Endothelial cell of umbilical vein (primary cell): Measurements from ENCODE around the gene MAML2. TPM values are rescaled to one million over a fixed set of nuclear protein-coding genes. Genes with fewer than 3 reads are reported as not detected.

Experiments
- BruUV-seq: library from RNA; stranded (reverse); fragments of 400-500 nt; replicated peaks from 2 replicates; lab custom pipeline; 2021; lab: Mats Ljungman, UMichigan
- CTCF ChIA-PET: fragments of 300-600, 350-600 bp; sonication (Branson Sonifier 250); formaldehyde crosslinking; loops from one replicate; lab custom pipeline; 2021; ENCODE audit warnings: antibody characterized with exemption, inconsistent platforms; lab: Charles Lee
- POLR2A ChIA-PET: fragments of 300-600, 350-600 bp; sonication (Branson Sonifier 250); formaldehyde crosslinking; loops from one replicate; lab custom pipeline; 2021; ENCODE audit warnings: antibody characterized with exemption, inconsistent platforms; lab: Charles Lee
- DNase-seq: peaks from one replicate; pipeline ENCODE4 v3.0.0-alpha.2; 2011; ENCODE audit warnings: low read depth, low spot score
- FAIRE-seq: peaks from 2 replicates; lab custom pipeline; 2011; peaks lifted over from hg19 to GRCh38; lab: Jason Lieb, UNC
- H2AFZ ChIP-seq: 2 replicates; pipeline ENCODE4 v1.6.0; 2012; ENCODE audit warnings: low read depth, low read length, control low read depth, inconsistent platforms
- H3K27ac ChIP-seq: 2 replicates; pipeline ENCODE4 v1.5.1; 2011; ENCODE audit warnings: low read depth, mild to moderate bottlenecking, control low read depth, low read length, moderate library complexity; ENCODE audit not compliant: insufficient read depth
- H3K27me3 ChIP-seq, 2 experiments: 2 replicates each; pipeline versions ENCODE4 v1.6.0 to v1.6.1; 2011; ENCODE audit warnings: low read length in 2 of 2, mixed read lengths in 1 of 2; ENCODE audit not compliant: control insufficient read depth in 2 of 2, insufficient read depth in 2 of 2
- H3K36me3 ChIP-seq, 2 experiments: 2 replicates in 1 of 2; 3 replicates in 1 of 2; pipeline ENCODE4 v1.5.1; 2011; ENCODE audit warnings: low read length in 2 of 2, mild to moderate bottlenecking in 1 of 2, moderate library complexity in 1 of 2; ENCODE audit not compliant: control insufficient read depth in 2 of 2, insufficient read depth in 2 of 2; ENCODE audit errors: extremely low read depth in 1 of 2
- H3K4me1 ChIP-seq: 3 replicates; pipeline ENCODE4 v1.5.1; 2011; ENCODE audit warnings: mild to moderate bottlenecking, low read length; ENCODE audit not compliant: control insufficient read depth, insufficient read depth; ENCODE audit errors: extremely low read depth
- H3K4me2 ChIP-seq: 2 replicates; pipeline ENCODE4 v1.6.1; 2011; ENCODE audit warnings: low read length, control low read depth, mixed read lengths; ENCODE audit not compliant: insufficient read depth
- H3K4me3 ChIP-seq, 3 experiments: fragments of 200-600 bp in 1 of 3; sonication (generic), shearing (Covaris generic) in 1 of 3; replicated peaks in 1 of 3; 2 replicates each; pipeline ENCODE4 v1.5.1; 2011 to 2016; ENCODE audit warnings: control low read depth in 3 of 3, low read length in 3 of 3, mild to moderate bottlenecking in 2 of 3, inconsistent platforms in 1 of 3, low read depth in 1 of 3, moderate library complexity in 1 of 3; ENCODE audit not compliant: insufficient read depth in 1 of 3
- H3K79me2 ChIP-seq: 2 replicates; pipeline ENCODE4 v1.6.0; 2012; ENCODE audit warnings: low read length, inconsistent platforms; ENCODE audit not compliant: control insufficient read depth, insufficient read depth
- H3K9ac ChIP-seq: replicated peaks from 2 replicates; pipeline ENCODE3; 2011; ENCODE audit warnings: low read length, control low read depth; ENCODE audit not compliant: insufficient read depth; ENCODE audit errors: extremely low read depth
- H3K9me1 ChIP-seq: replicated peaks from 3 replicates; pipeline ENCODE4 v1.6.0; 2011; ENCODE audit warnings: mild to moderate bottlenecking, low read length; ENCODE audit not compliant: control insufficient read depth, insufficient read depth; ENCODE audit errors: extremely low read depth
- H3K9me3 ChIP-seq: replicated peaks from 2 replicates; pipeline ENCODE4 v1.5.1; 2012; ENCODE audit warnings: low read length, inconsistent platforms; ENCODE audit not compliant: control insufficient read depth, insufficient read depth
- H4K20me1 ChIP-seq: replicated peaks from 2 replicates; pipeline ENCODE3; 2011; ENCODE audit warnings: mild to moderate bottlenecking, low read length; ENCODE audit not compliant: control insufficient read depth, insufficient read depth; ENCODE audit errors: extremely low read depth
- EZH2 ChIP-seq: IDR thresholded peaks from 2 replicates; pipeline ENCODE4 v1.6.1; 2012; ENCODE audit warnings: borderline replicate concordance, low read depth, mild to moderate bottlenecking, moderate library complexity, low read length, inconsistent platforms; ENCODE audit not compliant: severe bottlenecking
- FOS ChIP-seq: IDR thresholded peaks from 2 replicates; pipeline ENCODE4 v1.6.1; 2011; ENCODE audit warnings: mild to moderate bottlenecking, low read length, moderate library complexity, borderline replicate concordance; ENCODE audit not compliant: insufficient read depth
- GATA2 ChIP-seq: IDR thresholded peaks from 2 replicates; pipeline ENCODE4 v1.7.0; 2011; ENCODE audit warnings: low read depth, mild to moderate bottlenecking, moderate library complexity, mixed read lengths, low read length; ENCODE audit not compliant: insufficient read length, insufficient read depth
- JUN ChIP-seq: IDR thresholded peaks from 2 replicates; pipeline ENCODE4 v1.6.1; 2011; ENCODE audit warnings: borderline replicate concordance, low read depth; ENCODE audit not compliant: insufficient read length, insufficient read depth
- MYC ChIP-seq: IDR thresholded peaks from one replicate; pipeline ENCODE4 v1.6.1; 2011; ENCODE audit warnings: mild to moderate bottlenecking, low read depth, low read length
- POLR2A ChIP-seq: IDR thresholded peaks from 2 replicates; pipeline ENCODE4 v1.6.1; 2012; ENCODE audit warnings: low read depth, mild to moderate bottlenecking, control low read depth, low read length
- POLR2AphosphoS5 ChIP-seq: IDR thresholded peaks from 2 replicates; pipeline ENCODE4 v1.6.1; 2012; ENCODE audit warnings: low read depth, mild to moderate bottlenecking, control low read depth, low read length, moderate library complexity; ENCODE audit not compliant: insufficient read depth
- dilution Hi-C: fragments of 300-500 bp; cut with MboI; formaldehyde crosslinking; loops from one replicate; pipeline ENCODE4 v1.15.0; 2019; ENCODE audit warnings: low sequenced_read_pairs; ENCODE audit not compliant: extremely low pct_ligation_motif_present
- intact Hi-C: fragments of 100-400 bp; cut with micrococcal nuclease; formaldehyde crosslinking; loops from one replicate; pipeline ENCODE4 v1.10.0; 2022
- polyA plus RNA-seq, 4 experiments: library from polyadenylated mRNA; depleted of rRNA in 3 of 4; stranded (reverse) in 3 of 4; unstranded in 1 of 4; fragments of >200 nt; gene quantifications; 2 replicates each; pipeline versions ENCODE4 v1.2.1 to v1.2.3, GENCODE V29; 2011 to 2012; ENCODE audit warnings: missing spikeins in 1 of 4
- total RNA-seq: library from RNA; stranded (reverse); gene quantifications from 2 replicates; pipeline ENCODE4 v1.2.3, GENCODE V29; 2021
- TF ChIP-seq, protein P1 (sequence below), 2 donors: IDR thresholded peaks; 1 replicate in 1 of 2; 2 replicates in 1 of 2; pipeline ENCODE4 v1.5.1; 2011; ENCODE audit warnings: low read length in 2 of 2, mild to moderate bottlenecking in 2 of 2, moderate library complexity in 2 of 2, control low read depth in 1 of 2, inconsistent platforms in 1 of 2, low read depth in 1 of 2; ENCODE audit not compliant: insufficient read depth in 1 of 2; ENCODE audit errors: extremely low read depth in 1 of 2
- TF ChIP-seq, protein P2 (sequence below): IDR thresholded peaks from 2 replicates; pipeline ENCODE4 v1.6.1; 2011; ENCODE audit not compliant: insufficient read depth, insufficient read length

Gene MAML2
- total and polyA plus RNA-seq, 2 donors (not counting 3 experiments of a cell fraction or from before 2014, with no cell fraction given), result 12.4 to 16.8 TPM

DNA sequence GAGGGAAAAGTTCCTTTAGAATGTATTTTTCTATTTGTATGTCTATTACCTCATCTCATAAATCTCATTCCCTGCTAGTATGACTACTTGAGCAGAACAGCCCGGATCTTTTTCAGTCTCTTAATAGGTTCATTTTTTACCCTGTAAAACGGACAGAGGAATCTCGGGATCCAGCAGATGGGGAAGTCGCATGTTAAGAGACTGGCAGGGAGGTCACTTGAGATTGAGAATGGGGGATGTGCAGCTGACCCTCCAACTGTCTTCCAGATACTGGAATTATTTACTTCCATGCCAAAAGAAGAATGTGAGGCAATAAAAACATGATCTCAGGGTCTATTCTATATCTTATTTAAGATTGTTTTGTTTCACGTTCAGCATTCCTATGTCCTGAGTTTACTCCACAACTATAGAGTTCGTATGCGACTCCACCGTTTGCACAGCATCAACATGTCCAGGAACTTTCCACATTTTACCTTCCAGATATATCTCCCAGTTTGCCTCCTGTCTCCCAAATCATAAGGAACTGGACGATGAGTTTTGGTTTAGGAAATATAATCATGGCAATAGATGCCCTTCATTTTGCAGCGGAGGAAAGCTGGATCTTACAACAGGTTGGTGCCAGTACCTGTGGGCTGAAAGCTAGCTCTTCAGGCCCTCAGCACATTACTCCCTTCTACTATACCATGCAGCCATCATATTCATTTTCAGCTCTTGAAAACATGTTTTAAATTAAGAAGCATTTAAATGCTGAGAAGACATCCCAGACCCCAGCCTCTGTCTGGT lies 181.5 kb downstream of the MAML2 start:
- FAIRE-seq, result no peak
- DNase-seq, result no peak
- intact Hi-C loops (loop anchor here (1.0 kb wide), 1 partner anchor 146 kb away; no protein-coding TSS in a partner anchor), dilution Hi-C loops (no loop called here)
- H3K4me3 ChIP-seq, result no peak overlapping the region
- H3K36me3 ChIP-seq, result no peaks in the 10 kb centered on the region
- BruUV-seq, result no TSS peak
- TF ChIP-seq, protein P1, sequence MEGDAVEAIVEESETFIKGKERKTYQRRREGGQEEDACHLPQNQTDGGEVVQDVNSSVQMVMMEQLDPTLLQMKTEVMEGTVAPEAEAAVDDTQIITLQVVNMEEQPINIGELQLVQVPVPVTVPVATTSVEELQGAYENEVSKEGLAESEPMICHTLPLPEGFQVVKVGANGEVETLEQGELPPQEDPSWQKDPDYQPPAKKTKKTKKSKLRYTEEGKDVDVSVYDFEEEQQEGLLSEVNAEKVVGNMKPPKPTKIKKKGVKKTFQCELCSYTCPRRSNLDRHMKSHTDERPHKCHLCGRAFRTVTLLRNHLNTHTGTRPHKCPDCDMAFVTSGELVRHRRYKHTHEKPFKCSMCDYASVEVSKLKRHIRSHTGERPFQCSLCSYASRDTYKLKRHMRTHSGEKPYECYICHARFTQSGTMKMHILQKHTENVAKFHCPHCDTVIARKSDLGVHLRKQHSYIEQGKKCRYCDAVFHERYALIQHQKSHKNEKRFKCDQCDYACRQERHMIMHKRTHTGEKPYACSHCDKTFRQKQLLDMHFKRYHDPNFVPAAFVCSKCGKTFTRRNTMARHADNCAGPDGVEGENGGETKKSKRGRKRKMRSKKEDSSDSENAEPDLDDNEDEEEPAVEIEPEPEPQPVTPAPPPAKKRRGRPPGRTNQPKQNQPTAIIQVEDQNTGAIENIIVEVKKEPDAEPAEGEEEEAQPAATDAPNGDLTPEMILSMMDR (IDR thresholded peaks at IDR 0.05; ENCODE audit: extremely low read depth in 1 of 2, insufficient read depth in 1 of 2, low read depth in 1 of 2, low read length in 2 of 2), result no peak
- H3K9me3 ChIP-seq, result no peaks in the 10 kb centered on the region
- H3K79me2 ChIP-seq, result peaks cover 4% of the 10 kb centered on the region
- peaks cover 45% of the 10 kb centered on the region for H3K4me1 ChIP-seq
- H3K9me1 ChIP-seq, result no peaks in the 10 kb centered on the region
- H3K27me3 ChIP-seq, result no peaks in the 10 kb centered on the region
- no peak overlapping the region for H3K4me2 ChIP-seq
- H4K20me1 ChIP-seq, result no peaks in the 10 kb centered on the region
- no peak overlapping the region for H2AFZ ChIP-seq
- no peak overlapping the region for H3K9ac ChIP-seq
- H3K27ac ChIP-seq, result no peak overlapping the region
- POLR2A ChIA-PET, result interaction anchor here (2.2 kb wide), 1 partner anchor 182 kb away, joined by 9 read pairs; the partner anchor contains the start of gene MAML2
- CTCF ChIA-PET, result interaction anchor here (1.9 to 2.5 kb wide), 2 partner anchors 12 to 106 kb away, joined by 6 to 14 read pairs; no protein-coding TSS in a partner anchor

DNA sequence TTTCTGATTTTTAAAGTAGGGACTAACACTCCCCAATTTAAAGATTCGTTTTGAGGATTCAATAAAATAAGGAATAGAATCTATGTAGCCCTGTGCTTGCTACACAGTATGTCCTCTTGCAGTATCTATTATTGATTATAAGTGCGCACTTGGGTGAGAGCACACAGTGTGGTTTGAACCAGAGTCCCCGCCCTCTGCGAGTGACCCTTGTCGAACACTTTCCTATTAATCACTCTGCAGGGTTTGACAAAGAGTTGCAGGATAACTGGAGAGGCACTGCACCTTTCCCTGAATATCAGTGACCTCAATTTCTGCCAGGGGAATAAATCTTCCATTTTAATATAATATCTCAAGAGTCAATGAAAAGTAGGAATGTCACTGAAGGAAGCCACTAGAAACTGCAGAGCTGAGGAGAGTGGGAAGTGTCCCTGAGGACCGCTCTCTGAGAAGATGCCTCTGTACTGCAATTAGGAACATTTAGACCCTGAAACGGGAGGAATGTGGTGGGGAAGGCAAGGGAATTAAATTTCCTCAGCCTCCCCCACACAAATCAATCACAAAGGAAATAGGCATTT lies 182.2 kb downstream of the MAML2 start:
- CTCF ChIA-PET, result no interaction called here
- Histone ChIP-seq H4K20me1 (no peaks in the 10 kb centered on the region), H3K4me3 (no peak overlapping the region), H3K27ac (no peak overlapping the region), H3K36me3 (no peaks in the 10 kb centered on the region), H2AFZ (no peak overlapping the region), H3K79me2 (peaks cover 4% of the 10 kb centered on the region), H3K4me1 (peaks cover 52% of the 10 kb centered on the region), H3K4me2 (no peak overlapping the region), H3K9ac (no peak overlapping the region), H3K9me3 (no peaks in the 10 kb centered on the region), H3K27me3 (no peaks in the 10 kb centered on the region), H3K9me1 (no peaks in the 10 kb centered on the region)
- no peak for DNase-seq
- dilution Hi-C loops (no loop called here), intact Hi-C loops (loop anchor here (1.0 kb wide), 1 partner anchor 146 kb away; no protein-coding TSS in a partner anchor)
- BruUV-seq, result no TSS peak
- POLR2A ChIA-PET, result no interaction called here
- TF ChIP-seq FOS, result no peak
- TF ChIP-seq, protein P1 (IDR thresholded peaks at IDR 0.05; ENCODE audit: extremely low read depth in 1 of 2, insufficient read depth in 1 of 2, low read depth in 1 of 2, low read length in 2 of 2), result no peak
- no peak for TF ChIP-seq MYC
- no peak for TF ChIP-seq POLR2A
- TF ChIP-seq POLR2AphosphoS5, result no peak
- TF ChIP-seq JUN, result no peak
- TF ChIP-seq GATA2, result no peak
- TF ChIP-seq EZH2, result no peak
- TF ChIP-seq, protein P2, sequence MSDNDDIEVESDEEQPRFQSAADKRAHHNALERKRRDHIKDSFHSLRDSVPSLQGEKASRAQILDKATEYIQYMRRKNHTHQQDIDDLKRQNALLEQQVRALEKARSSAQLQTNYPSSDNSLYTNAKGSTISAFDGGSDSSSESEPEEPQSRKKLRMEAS, result no peak
- FAIRE-seq, result no peak
